Peyer's patch (tissue), 4 donors: ENCODE data around the gene TFEC. TPM values are rescaled to one million over a fixed set of nuclear protein-coding genes. Genes with fewer than 3 reads are reported as not detected.

Experiments used
- DNase-seq, 3 donors: peaks; one replicate each; pipeline ENCODE4 v3.0.0-alpha.2; 2017 to 2019
- H3K27ac ChIP-seq, 4 donors: fragments of 200-600 bp; sonication (generic); one replicate each; pipeline ENCODE4 v1.5.1; 2016 to 2019
- H3K27me3 ChIP-seq, 2 donors: fragments of 200-600 bp; sonication (generic); one replicate each; pipeline ENCODE4 v1.5.1; 2019
- H3K36me3 ChIP-seq, 3 donors: fragments of 200-600 bp; sonication (generic); one replicate each; pipeline ENCODE4 v1.5.1; 2016 to 2019
- H3K4me1 ChIP-seq, 4 donors: fragments of 200-600 bp; sonication (generic); one replicate each; pipeline ENCODE4 v1.5.1; 2016 to 2019
- H3K4me3 ChIP-seq, 4 donors: fragments of 200-600 bp; sonication (generic); 1 replicate in 3 of 4; 2 replicates in 1 of 4; pipeline ENCODE4 v1.5.1; 2016 to 2019; ENCODE audit warnings: mild to moderate bottlenecking in 1 of 4
- H3K9me3 ChIP-seq, 4 donors: fragments of 200-600 bp; sonication (generic); one replicate each; pipeline ENCODE4 v1.5.1; 2016 to 2019; ENCODE audit warnings: mild to moderate bottlenecking in 1 of 4
- POLR2A ChIP-seq, 2 donors: fragments of 450-650 bp; IDR thresholded peaks; one replicate each; pipeline ENCODE4 v1.5.1; 2017; ENCODE audit warnings: antibody characterized with exemption in 2 of 2, mild to moderate bottlenecking in 2 of 2, moderate library complexity in 2 of 2
- total RNA-seq, 4 donors: library from RNA; depleted of rRNA; stranded (reverse); fragments of >200 nt; gene quantifications; one replicate each; pipeline ENCODE4 v1.1.0, GENCODE V29; 2016
- TF ChIP-seq, protein P1 (sequence below), 6 experiments: fragments of 450-650 bp in 4 of 6; fragments of 200-600 bp in 2 of 6; sonication (generic) in 1 of 6; IDR thresholded peaks; one replicate each; pipeline ENCODE4 v1.5.1; 2017 to 2019; ENCODE audit warnings: antibody characterized with exemption in 6 of 6, mild to moderate bottlenecking in 3 of 6, moderate library complexity in 1 of 6

The TFEC gene
- 10 to 100 TPM; 13.5 to 99.9 (median 20.1) TPM for total RNA-seq

- H3K27me3 ChIP-seq, result no peaks in the 10 kb centered on the region
- DNase-seq, result no peak
- H3K4me1 ChIP-seq, result no peaks in the 10 kb centered on the region
- no peaks in the 10 kb centered on the region for H3K9me3 ChIP-seq
- H3K36me3 ChIP-seq, result no peaks in the 10 kb centered on the region
- H3K27ac ChIP-seq, result no peak within 1 kb of the TSS
- H3K4me3 ChIP-seq, result peak within 1 kb of the TSS in 1 of 4 donors; percentile 2
- TF ChIP-seq, protein P1, sequence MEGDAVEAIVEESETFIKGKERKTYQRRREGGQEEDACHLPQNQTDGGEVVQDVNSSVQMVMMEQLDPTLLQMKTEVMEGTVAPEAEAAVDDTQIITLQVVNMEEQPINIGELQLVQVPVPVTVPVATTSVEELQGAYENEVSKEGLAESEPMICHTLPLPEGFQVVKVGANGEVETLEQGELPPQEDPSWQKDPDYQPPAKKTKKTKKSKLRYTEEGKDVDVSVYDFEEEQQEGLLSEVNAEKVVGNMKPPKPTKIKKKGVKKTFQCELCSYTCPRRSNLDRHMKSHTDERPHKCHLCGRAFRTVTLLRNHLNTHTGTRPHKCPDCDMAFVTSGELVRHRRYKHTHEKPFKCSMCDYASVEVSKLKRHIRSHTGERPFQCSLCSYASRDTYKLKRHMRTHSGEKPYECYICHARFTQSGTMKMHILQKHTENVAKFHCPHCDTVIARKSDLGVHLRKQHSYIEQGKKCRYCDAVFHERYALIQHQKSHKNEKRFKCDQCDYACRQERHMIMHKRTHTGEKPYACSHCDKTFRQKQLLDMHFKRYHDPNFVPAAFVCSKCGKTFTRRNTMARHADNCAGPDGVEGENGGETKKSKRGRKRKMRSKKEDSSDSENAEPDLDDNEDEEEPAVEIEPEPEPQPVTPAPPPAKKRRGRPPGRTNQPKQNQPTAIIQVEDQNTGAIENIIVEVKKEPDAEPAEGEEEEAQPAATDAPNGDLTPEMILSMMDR (IDR thresholded peaks at IDR 0.05), result no peak
- TF ChIP-seq POLR2A (IDR thresholded peaks at IDR 0.05), result no peak
Measured at GRCh38 chr7:116030651-116031276, at the start of gene TFEC. TSS of gene TFEC (minus strand) at chr7:116030763. CDS start at chr7:115984441, 46,322 bp downstream.

GRCh38 chr7:116075351-116076145 is 45.0 kb upstream of the TFEC start:
- H3K36me3 ChIP-seq, result no peaks in the 10 kb centered on the region
- no peaks in the 10 kb centered on the region for H3K4me1 ChIP-seq
- H3K4me3 ChIP-seq, result no peak overlapping the region
- no peak overlapping the region for H3K27ac ChIP-seq
- no peaks in the 10 kb centered on the region for H3K27me3 ChIP-seq
- H3K9me3 ChIP-seq, result no peaks in the 10 kb centered on the region
- TF ChIP-seq, protein P1 (IDR thresholded peaks at IDR 0.05), result no peak
- TF ChIP-seq POLR2A (IDR thresholded peaks at IDR 0.05), result no peak
- no peak for DNase-seq

- H3K27me3 ChIP-seq, result no peaks in the 10 kb centered on the region
- DNase-seq, result no peak
- H3K4me3 ChIP-seq, result no peak overlapping the region
- TF ChIP-seq, protein P1 (IDR thresholded peaks at IDR 0.05), result no peak
- TF ChIP-seq POLR2A (IDR thresholded peaks at IDR 0.05), result no peak
- no peaks in the 10 kb centered on the region for H3K9me3 ChIP-seq
- H3K4me1 ChIP-seq, result no peaks in the 10 kb centered on the region
- H3K27ac ChIP-seq, result no peak overlapping the region
- H3K36me3 ChIP-seq, result no peaks in the 10 kb centered on the region
Measured at GRCh38 chr7:116071629-116072028, 41.1 kb upstream of the TFEC start.

DNA sequence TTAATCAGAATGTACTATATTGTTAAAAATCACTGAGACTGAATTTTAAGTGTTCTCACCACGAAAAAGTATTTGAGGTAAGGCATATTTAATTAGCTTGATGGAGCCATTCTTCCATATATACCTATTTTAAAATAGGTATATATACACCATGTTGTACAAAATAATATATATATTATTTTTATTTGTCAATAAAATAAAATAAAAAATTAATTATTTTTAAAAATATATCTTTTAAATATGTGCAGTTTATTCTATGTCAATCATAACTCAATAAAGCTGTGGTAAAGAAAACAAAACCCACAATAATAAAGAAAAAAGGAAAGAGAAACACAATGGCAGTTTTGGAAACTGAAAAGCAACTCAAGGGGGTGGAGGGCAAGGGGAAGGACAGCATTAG is 33.6 kb upstream of the TFEC start:
- Histone ChIP-seq H3K27me3 (no peaks in the 10 kb centered on the region), H3K9me3 (no peaks in the 10 kb centered on the region), H3K27ac (no peak overlapping the region), H3K36me3 (no peaks in the 10 kb centered on the region), H3K4me1 (no peaks in the 10 kb centered on the region), H3K4me3 (no peak overlapping the region)
- DNase-seq, result no peak
- TF ChIP-seq, protein P1 (IDR thresholded peaks at IDR 0.05), result no peak

DNA sequence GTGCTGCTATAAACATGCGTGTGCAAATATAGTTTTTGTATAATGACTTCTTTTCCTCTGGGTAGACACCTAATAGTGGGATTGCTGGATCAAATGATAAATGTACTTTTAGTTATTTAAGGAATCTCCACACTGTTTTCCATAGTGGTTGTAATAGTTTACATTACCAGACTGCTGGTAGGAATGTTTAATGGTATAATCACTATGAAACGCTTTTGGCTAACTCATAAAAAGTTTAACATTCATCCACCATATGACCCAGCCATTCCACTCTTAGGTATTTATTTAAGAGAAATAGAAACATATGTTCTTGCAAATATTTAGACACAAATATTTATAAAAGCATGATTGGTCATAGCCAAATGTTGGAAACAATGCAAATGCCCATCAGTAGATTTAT is 32.1 kb upstream of the TFEC start:
- H3K36me3 ChIP-seq, result no peaks in the 10 kb centered on the region
- no peak overlapping the region for H3K27ac ChIP-seq
- no peaks in the 10 kb centered on the region for H3K9me3 ChIP-seq
- no peak for DNase-seq
- TF ChIP-seq, protein P1 (IDR thresholded peaks at IDR 0.05), result no peak
- TF ChIP-seq POLR2A (IDR thresholded peaks at IDR 0.05), result no peak
- H3K27me3 ChIP-seq, result no peaks in the 10 kb centered on the region
- no peak overlapping the region for H3K4me3 ChIP-seq
- no peaks in the 10 kb centered on the region for H3K4me1 ChIP-seq
